NCI-H82 treated with DMSO at 0.1 percent for 48 hours (cell line): Measurements from ENCODE around the gene GPATCH2L.
A peak's percentile ranks its signal among the peaks of the same experiment; 100 is the strongest.

Experiments used
- DNase-seq: peaks from one replicate; lab custom pipeline; 2025; ENCODE audit not compliant: unreplicated experiment; lab: John Stamatoyannopoulos, UW

Gene GPATCH2L

GRCh38 chr14:76195003-76195402 lies 43.3 kb downstream of the GPATCH2L start:
- DNase-seq: no peak

GRCh38 chr14:76196980-76197695 lies 45.4 kb downstream of the GPATCH2L start:
- DNase-seq: no peak

- DNase-seq: no peak
Measured at GRCh38 chr14:76201162-76201561, 49.4 kb downstream of the GPATCH2L start.

- DNase-seq: no peak
Measured at GRCh38 chr14:76203086-76204001, 51.6 kb downstream of the GPATCH2L start.

- DNase-seq: no peak
Measured at GRCh38 chr14:76204461-76205230, 52.9 kb downstream of the GPATCH2L start.

- no peak for DNase-seq
Measured at GRCh38 chr14:76205708-76206107, 54.0 kb downstream of the GPATCH2L start.

- peak; percentile 2 for DNase-seq
Measured at GRCh38 chr14:76208340-76208739, 56.6 kb downstream of the GPATCH2L start.

GRCh38 chr14:76212242-76212641 lies 60.5 kb downstream of the GPATCH2L start:
- no peak for DNase-seq

GRCh38 chr14:76217179-76217578 lies 65.5 kb downstream of the GPATCH2L start:
- no peak for DNase-seq

GRCh38 chr14:76218662-76219061 lies 66.9 kb downstream of the GPATCH2L start:
- no peak for DNase-seq

GRCh38 chr14:76219873-76220272 lies 68.2 kb downstream of the GPATCH2L start:
- DNase-seq: no peak

- DNase-seq: no peak
Measured at GRCh38 chr14:76227450-76228050, 75.8 kb downstream of the GPATCH2L start.

GRCh38 chr14:76228138-76228537 lies 76.4 kb downstream of the GPATCH2L start:
- no peak for DNase-seq

GRCh38 chr14:76232800-76233199 lies 81.1 kb downstream of the GPATCH2L start:
- DNase-seq: no peak

- no peak for DNase-seq
Measured at GRCh38 chr14:76235628-76236027, 83.9 kb downstream of the GPATCH2L start.

GRCh38 chr14:76236172-76237130 lies 84.7 kb downstream of the GPATCH2L start:
- no peak for DNase-seq

- DNase-seq: no peak
Measured at GRCh38 chr14:76237349-76237990, 85.7 kb downstream of the GPATCH2L start.

GRCh38 chr14:76245097-76245496 lies 93.4 kb downstream of the GPATCH2L start:
- DNase-seq: no peak

- DNase-seq: no peak
Measured at GRCh38 chr14:76250302-76250701, 98.6 kb downstream of the GPATCH2L start.
